Gastrocnemius medialis (tissue), 4 donors: ENCODE measurements around the gene ASIC2.

Experiments
- CTCF ChIP-seq, 5 experiments: fragments of 450-650 bp in 3 of 5; fragments of 200-600 bp in 2 of 5; sonication (generic) in 2 of 5; IDR thresholded peaks in 4 of 5; conservative IDR thresholded peaks in 1 of 5; 1 replicate in 4 of 5; 2 replicates in 1 of 5; pipeline ENCODE4 v1.5.1; 2016 to 2019; ENCODE audit warnings: antibody characterized with exemption in 5 of 5, mild to moderate bottlenecking in 3 of 5, moderate library complexity in 3 of 5
- POLR2A ChIP-seq, 2 donors: fragments of 450-650 bp; IDR thresholded peaks; one replicate each; pipeline ENCODE4 v1.6.1; 2017; ENCODE audit warnings: antibody characterized with exemption in 2 of 2, mild to moderate bottlenecking in 2 of 2, moderate library complexity in 2 of 2

GRCh38 chr17:33076979-33077378 lies 216.1 kb downstream of the ASIC2 start:
- TF ChIP-seq CTCF (IDR thresholded peaks at IDR 0.05 in 4 of 5, conservative IDR thresholded peaks at IDR 0.05 in 1 of 5) (no peak), POLR2A (IDR thresholded peaks at IDR 0.05) (no peak)
